Subcutaneous abdominal adipose tissue (tissue), 5 donors: ENCODE measurements around the gene UQCC2.

ENCODE experiments used
- H3K27ac ChIP-seq: one replicate; pipeline ENCODE4 v1.7.0; 2013; ENCODE audit warnings: low read depth, mild to moderate bottlenecking, inconsistent platforms, low read length, moderate library complexity
- H3K27me3 ChIP-seq, 5 donors: one replicate each; pipeline ENCODE4 v1.7.0; 2013; ENCODE audit warnings: low read length in 5 of 5, inconsistent platforms in 1 of 5; ENCODE audit not compliant: control insufficient read depth in 5 of 5, insufficient read depth in 4 of 5
- H3K36me3 ChIP-seq, 5 donors: one replicate each; pipeline ENCODE4 v1.7.0; 2013; ENCODE audit warnings: low read length in 5 of 5; ENCODE audit not compliant: control insufficient read depth in 5 of 5, insufficient read depth in 5 of 5
- H3K4me1 ChIP-seq, 5 donors: one replicate each; pipeline ENCODE4 v1.7.0; 2013; ENCODE audit warnings: low read length in 5 of 5, mild to moderate bottlenecking in 3 of 5, moderate library complexity in 1 of 5; ENCODE audit not compliant: control insufficient read depth in 5 of 5, insufficient read depth in 5 of 5
- H3K4me3 ChIP-seq, 5 donors: one replicate each; pipeline ENCODE4 v1.7.0; 2013; ENCODE audit warnings: low read length in 5 of 5, low read depth in 1 of 5
- H3K9ac ChIP-seq, 5 donors: one replicate each; pipeline ENCODE4 v1.7.0; 2013; ENCODE audit warnings: low read length in 5 of 5, mild to moderate bottlenecking in 4 of 5, moderate library complexity in 3 of 5
- H3K9me3 ChIP-seq, 5 donors: one replicate each; pipeline ENCODE4 v1.7.0; 2013; ENCODE audit warnings: low read length in 5 of 5; ENCODE audit not compliant: control insufficient read depth in 5 of 5
- donor health status: healthy.
- donor health status: healthy.
- donor health status: healthy.
- donor health status: healthy.
- donor health status: healthy.

Gene UQCC2

DNA sequence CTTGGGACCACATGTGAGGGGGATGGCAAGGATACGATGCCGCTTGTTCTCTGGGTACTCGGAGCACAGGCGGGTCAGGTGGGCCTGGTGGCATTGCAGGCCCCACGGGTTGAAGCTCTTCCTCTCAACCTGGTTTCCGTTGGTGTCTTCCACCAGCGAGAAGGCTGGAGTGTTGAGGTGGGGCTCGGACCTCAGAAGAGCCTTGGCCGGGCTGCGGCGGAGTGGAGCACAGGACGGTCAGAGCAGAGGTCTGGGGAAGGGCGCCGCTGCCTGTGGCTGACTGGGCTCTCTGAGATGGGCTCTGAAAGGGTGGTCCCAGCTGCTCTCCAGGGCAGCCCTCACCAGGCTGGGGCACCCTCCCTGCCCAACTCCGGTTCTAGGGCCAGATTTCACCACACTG, 15.2 kb upstream of the UQCC2 start:
- no peak overlapping the region for H3K27ac ChIP-seq
- no peak overlapping the region for H3K4me3 ChIP-seq
- H3K9ac ChIP-seq, result no peak overlapping the region
- no peaks in the 10 kb centered on the region for H3K9me3 ChIP-seq
- H3K27me3 ChIP-seq, result peaks cover 3 to 16% (median 11%) of the 10 kb centered on the region in 5 donors
- H3K4me1 ChIP-seq, result peaks cover 0 to 16% (median 0%) of the 10 kb centered on the region in 5 donors
- H3K36me3 ChIP-seq, result no peaks in the 10 kb centered on the region

DNA sequence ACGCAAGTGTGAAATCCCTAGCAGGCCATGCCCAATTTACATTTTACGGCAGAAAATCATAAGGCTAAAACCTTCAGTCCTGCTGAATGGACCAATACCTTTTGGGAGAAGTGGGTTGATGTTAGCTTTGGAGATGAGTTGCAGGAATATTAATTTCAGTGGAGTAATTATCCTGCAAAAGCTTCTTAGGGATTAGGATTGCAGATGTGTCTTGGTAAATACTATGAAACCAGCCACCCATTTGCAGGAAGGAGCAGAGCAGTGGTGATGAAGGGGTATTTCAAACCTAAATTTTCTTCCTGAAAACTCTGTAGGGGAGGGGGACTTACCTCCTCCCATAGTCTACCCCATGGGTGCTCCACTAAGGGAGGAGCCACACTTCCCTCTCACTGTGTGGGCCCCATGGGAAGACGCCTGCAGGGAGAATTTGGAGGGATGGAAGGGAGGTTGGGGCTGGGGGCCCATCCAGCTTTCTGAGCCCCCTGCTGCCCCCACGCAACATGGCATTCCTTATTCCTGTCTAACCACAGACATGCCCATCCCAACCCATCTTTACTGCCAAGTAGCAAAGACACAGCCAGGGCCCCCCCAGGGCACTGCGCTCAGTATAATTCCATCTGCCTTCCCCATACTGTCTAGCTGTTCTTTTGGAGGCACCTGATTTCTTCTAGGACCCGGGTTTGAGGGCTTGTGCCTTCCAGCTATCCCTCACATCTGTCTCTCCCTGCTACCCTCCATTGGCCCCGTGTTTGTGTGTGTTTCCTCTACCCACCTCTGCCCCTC, 14.6 kb upstream of the UQCC2 start:
- Histone ChIP-seq H3K4me1 (peaks cover 0 to 16% (median 0%) of the 10 kb centered on the region in 5 donors), H3K9ac (no peak overlapping the region), H3K27me3 (peaks cover 3 to 18% (median 11%) of the 10 kb centered on the region in 5 donors), H3K36me3 (no peaks in the 10 kb centered on the region), H3K4me3 (no peak overlapping the region), H3K27ac (no peak overlapping the region), H3K9me3 (no peaks in the 10 kb centered on the region)

DNA sequence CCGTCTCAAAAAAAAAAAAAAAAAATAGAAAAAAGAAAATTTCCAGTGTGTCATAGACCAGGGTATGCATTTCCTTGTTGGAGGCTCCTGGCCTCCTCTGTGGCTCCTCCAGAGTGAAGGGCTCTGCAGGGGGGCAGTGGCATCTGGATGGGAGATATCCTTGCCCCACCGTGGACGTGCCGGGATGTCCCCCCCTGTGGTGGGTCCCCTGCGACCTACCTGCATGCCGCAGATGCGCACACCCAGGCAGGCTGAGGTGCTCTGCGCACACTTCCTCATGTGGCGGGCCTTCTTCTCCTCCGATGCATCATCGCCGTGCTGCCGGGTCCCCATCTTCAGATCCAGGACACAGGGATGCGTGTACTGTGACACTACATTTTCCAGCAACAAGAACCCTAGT, 13.7 kb upstream of the UQCC2 start:
- no peaks in the 10 kb centered on the region for H3K9me3 ChIP-seq
- no peak overlapping the region for H3K9ac ChIP-seq
- no peaks in the 10 kb centered on the region for H3K36me3 ChIP-seq
- peaks cover 3 to 18% (median 10%) of the 10 kb centered on the region in 5 donors for H3K27me3 ChIP-seq
- no peak overlapping the region for H3K4me3 ChIP-seq
- peaks cover 0 to 16% (median 0%) of the 10 kb centered on the region in 5 donors for H3K4me1 ChIP-seq
- no peak overlapping the region for H3K27ac ChIP-seq

DNA sequence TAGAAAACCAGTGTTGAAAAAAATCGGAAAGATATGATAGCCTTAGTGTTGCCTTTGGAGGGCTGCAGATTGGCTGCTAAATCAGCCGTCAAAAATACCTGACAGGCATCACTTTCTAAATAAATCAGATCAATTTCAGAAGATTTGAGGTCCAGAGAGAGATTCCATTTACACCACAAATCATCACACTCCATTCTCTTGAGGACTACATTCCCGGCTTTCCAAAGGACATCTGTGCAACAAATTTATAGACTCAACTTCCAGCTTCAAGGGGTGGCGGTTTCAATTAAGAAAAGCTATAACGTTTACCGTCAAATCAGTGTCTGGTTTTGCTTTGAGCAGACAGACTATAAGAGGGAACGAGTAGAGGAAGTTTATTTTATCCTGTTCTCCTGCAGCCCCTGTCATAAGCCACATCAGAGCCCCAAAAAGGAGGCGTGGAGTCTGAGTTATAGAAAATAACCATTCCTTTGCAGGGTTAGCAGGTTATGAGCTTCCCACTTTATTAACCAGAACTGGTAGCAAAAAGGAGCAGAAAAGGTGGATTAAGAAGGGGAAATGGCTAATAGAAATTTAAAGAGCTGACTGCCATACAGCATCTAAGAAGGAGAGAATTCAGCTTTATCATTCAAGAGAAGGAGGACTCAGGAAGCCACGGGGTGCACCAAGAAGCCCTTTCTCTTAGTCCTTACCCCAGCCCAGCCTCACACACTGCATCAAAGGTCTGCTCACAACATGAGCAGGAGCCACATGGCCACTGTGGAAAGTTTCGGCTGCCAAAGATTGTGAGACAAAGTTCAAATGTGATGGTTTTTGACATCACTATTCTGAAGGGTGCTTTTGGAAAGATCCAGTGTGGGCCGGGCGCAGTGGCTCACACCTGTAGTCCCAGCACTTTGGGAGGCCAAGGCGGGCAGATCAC, 12.9 kb upstream of the UQCC2 start:
- Histone ChIP-seq H3K36me3 (no peaks in the 10 kb centered on the region), H3K4me3 (no peak overlapping the region), H3K27ac (no peak overlapping the region), H3K27me3 (peaks cover 3 to 19% (median 10%) of the 10 kb centered on the region in 5 donors), H3K9me3 (no peaks in the 10 kb centered on the region), H3K9ac (no peak overlapping the region), H3K4me1 (peaks cover 0 to 16% (median 0%) of the 10 kb centered on the region in 5 donors)

DNA sequence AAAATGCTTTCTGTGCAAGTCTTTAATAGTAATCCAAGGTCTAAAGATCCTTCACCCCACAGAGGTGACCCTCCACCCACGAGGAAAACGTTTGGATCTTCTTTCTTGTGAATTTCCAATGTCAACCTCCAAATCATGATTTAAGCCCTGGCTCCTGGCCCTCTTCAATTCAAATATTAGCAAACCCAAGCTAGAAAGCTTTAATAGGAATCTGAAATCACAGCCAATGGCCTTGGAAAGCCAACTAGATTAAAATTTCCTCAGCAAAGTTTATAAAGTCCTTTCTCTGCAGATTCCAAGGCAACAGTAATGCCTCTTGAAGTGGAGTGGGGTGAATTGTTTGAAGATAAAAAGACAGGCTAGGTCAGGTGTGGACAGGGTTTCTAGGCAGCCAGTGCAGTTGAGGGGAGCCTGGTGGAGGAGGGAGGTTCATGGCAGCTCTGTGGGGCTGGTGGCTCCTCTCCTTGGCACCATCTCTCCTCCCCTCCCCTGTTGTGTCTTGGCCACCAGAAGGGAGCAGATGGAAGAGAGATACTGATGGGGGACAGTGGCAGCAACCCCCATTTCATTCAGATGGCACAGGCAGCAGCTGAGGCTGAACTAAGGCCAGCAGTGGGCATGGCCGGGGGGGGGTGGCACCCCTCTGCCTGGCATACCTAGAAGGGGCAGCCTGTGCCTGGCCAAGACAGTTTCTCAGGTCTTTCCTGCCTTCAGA, 12.0 kb upstream of the UQCC2 start:
- H3K27ac ChIP-seq, result no peak overlapping the region
- H3K27me3 ChIP-seq, result peaks cover 3 to 24% (median 10%) of the 10 kb centered on the region in 5 donors
- H3K4me1 ChIP-seq, result peaks cover 0 to 15% (median 0%) of the 10 kb centered on the region in 5 donors
- H3K9me3 ChIP-seq, result no peaks in the 10 kb centered on the region
- no peaks in the 10 kb centered on the region for H3K36me3 ChIP-seq
- H3K4me3 ChIP-seq, result no peak overlapping the region
- H3K9ac ChIP-seq, result no peak overlapping the region

DNA sequence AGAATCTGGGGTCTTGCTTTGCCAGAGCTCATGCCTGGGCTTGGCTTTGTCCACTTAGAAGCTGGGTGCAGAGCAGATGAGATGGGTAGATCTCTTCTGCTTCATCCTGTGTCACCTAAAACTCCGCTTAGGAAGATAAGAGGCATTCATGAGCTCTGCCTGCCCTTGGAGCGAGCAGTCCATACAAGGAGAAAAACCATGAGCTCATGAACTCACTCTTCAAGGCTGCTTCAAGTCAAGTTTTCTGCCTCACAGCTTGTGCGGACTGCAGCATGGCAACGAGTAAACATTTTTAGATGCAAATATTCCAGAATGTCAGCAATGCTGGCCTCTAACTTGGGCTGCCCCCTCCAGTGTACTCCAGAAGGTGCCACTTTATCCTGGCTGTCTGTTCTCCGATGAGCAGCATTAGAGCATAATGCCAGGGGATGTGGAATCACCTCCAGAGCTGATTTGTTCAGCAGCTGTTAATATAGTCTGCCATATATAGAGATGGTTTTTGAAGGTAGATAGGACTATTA, 10.7 kb upstream of the UQCC2 start:
- Histone ChIP-seq H3K27ac (no peak overlapping the region), H3K27me3 (peaks cover 3 to 25% (median 10%) of the 10 kb centered on the region in 5 donors), H3K9me3 (no peaks in the 10 kb centered on the region), H3K36me3 (no peaks in the 10 kb centered on the region), H3K4me1 (peaks cover 0 to 10% (median 0%) of the 10 kb centered on the region in 5 donors), H3K4me3 (no peak overlapping the region), H3K9ac (no peak overlapping the region)

DNA sequence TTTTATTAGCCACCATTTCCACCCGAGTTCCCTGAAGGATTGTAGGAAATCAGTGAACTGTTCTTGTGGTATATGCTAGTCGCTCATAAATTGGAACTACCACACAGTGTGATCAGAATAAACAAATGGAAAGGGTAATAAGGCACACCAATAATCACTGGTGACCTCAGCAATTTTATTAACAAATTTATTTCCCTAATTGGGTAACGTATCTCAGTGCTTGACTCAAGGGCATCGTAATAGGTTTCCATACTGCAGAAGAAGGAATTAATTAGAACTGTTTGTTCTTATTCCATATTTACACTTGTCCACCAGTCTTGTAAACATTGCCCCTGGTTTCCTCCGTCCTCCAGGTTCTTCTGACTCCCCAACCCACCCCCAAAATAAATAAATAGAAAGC, 10.0 kb upstream of the UQCC2 start:
- Histone ChIP-seq H3K27ac (no peak overlapping the region), H3K4me1 (peaks cover 0 to 10% (median 0%) of the 10 kb centered on the region in 5 donors), H3K9me3 (no peaks in the 10 kb centered on the region), H3K36me3 (no peaks in the 10 kb centered on the region), H3K27me3 (peaks cover 3 to 25% (median 10%) of the 10 kb centered on the region in 5 donors), H3K4me3 (no peak overlapping the region), H3K9ac (no peak overlapping the region)

DNA sequence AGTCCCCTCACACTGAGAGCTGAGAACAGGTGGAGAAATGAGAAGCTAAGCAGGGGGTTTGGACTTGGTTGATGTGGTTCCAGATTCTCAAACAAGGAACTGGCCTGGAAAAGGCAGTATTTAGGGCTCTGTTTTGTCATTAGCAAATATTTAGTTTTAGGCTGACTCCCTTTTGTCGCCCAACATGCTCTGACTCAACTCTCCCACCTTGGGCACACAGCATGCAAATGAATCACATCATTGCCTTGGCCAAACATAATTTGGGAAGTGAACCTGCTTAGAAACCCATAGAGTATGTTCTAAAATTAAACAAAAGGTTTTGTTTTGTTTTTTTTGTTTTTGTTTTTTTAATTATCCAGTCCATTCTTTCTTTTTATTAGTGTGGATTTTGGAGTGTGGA, 9.5 kb upstream of the UQCC2 start:
- Histone ChIP-seq H3K27ac (no peak overlapping the region), H3K27me3 (peaks cover 3 to 25% (median 10%) of the 10 kb centered on the region in 5 donors), H3K36me3 (no peaks in the 10 kb centered on the region), H3K9me3 (no peaks in the 10 kb centered on the region), H3K9ac (no peak overlapping the region), H3K4me3 (no peak overlapping the region), H3K4me1 (peaks cover 0 to 10% (median 0%) of the 10 kb centered on the region in 5 donors)

DNA sequence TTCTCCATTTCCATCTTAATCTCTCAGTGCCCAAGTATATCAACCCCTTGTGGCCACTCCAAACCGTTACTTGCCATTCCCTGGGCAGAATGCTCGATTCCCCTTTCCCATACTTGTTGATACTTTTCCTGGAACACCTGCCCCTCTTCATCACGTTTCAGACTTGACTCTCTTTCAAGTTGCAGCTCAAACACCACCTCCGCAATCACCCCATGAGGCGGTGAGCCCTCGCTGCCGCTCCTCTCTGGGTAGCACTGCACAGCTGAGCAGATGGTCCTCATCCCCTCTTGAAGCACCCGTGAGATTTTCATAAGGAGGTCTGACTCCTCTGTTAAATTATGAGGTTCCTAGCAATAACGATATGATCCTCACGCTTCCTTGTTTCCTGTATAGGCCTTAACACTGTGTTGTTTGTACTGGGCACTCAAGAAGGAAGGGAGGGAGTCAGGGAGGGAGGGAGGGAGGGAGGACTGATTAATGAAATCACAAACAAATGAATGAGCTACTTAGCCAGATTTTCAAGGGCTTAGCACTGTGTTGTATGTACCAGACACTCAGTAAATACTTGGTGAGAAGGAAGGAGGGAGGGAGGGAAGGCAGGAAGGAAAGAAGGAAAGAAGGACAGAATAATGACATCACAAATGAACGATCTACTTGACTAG, 8.0 kb upstream of the UQCC2 start:
- no peaks in the 10 kb centered on the region for H3K9me3 ChIP-seq
- no peak overlapping the region for H3K27ac ChIP-seq
- H3K9ac ChIP-seq, result no peak overlapping the region
- H3K4me3 ChIP-seq, result no peak overlapping the region
- H3K4me1 ChIP-seq, result peaks cover 0 to 10% (median 0%) of the 10 kb centered on the region in 5 donors
- no peaks in the 10 kb centered on the region for H3K36me3 ChIP-seq
- peaks cover 3 to 25% (median 10%) of the 10 kb centered on the region in 5 donors for H3K27me3 ChIP-seq
